Chondrocyte (in vitro differentiated cells): Measurements from ENCODE around the gene SEMA3C. TPM values are rescaled to one million over a fixed set of nuclear protein-coding genes. Genes with fewer than 3 reads are reported as not detected.

Source experiments
- DNase-seq: peaks from one replicate; pipeline ENCODE4 v3.0.0; 2021; ENCODE audit warnings: mixed read lengths, low spot score
- H3K27ac Mint-ChIP-seq: one replicate; pipeline ENCODE4 v1.8.0; 2021; ENCODE audit warnings: mild to moderate bottlenecking, moderate library complexity, mixed read lengths; ENCODE audit not compliant: unreplicated experiment
- H3K27me3 Mint-ChIP-seq: 2 replicates; pipeline ENCODE4 v1.8.0; 2021; ENCODE audit warnings: low read depth, mixed read lengths
- H3K36me3 Mint-ChIP-seq: 2 replicates; pipeline ENCODE4 v1.8.0; 2021; ENCODE audit warnings: low read depth, mixed read lengths
- H3K4me1 Mint-ChIP-seq: 2 replicates; pipeline ENCODE4 v1.8.0; 2021; ENCODE audit warnings: low read depth, mild to moderate bottlenecking, mixed read lengths
- H3K4me3 Mint-ChIP-seq: one replicate; pipeline ENCODE4 v1.8.0; 2021; ENCODE audit warnings: mild to moderate bottlenecking, moderate library complexity, mixed read lengths; ENCODE audit not compliant: unreplicated experiment
- H3K9me3 Mint-ChIP-seq: 2 replicates; pipeline ENCODE4 v1.8.0; 2021; ENCODE audit warnings: low read depth, mixed read lengths
- total RNA-seq: library from RNA; stranded (reverse); gene quantifications from 3 replicates; pipeline ENCODE4 v1.2.1, GENCODE V29; 2021
- TF ChIP-seq, protein P1 (sequence below): fragments of 200-600 bp; sonication (generic); IDR thresholded peaks from 2 replicates; pipeline ENCODE4 v1.5.0; 2021; ENCODE audit warnings: antibody characterized with exemption, mild to moderate bottlenecking, moderate library complexity

Gene SEMA3C
- total RNA-seq, 1 donor from 2014 or later = 80.0 TPM

GRCh38 chr7:80833289-80834268 lies 85.3 kb downstream of the SEMA3C start:
- no peak for DNase-seq
- no peak overlapping the region for H3K4me3 Mint-ChIP-seq
- no peaks in the 10 kb centered on the region for H3K27me3 Mint-ChIP-seq
- no peaks in the 10 kb centered on the region for H3K36me3 Mint-ChIP-seq
- no peak overlapping the region for H3K27ac Mint-ChIP-seq
- TF ChIP-seq, protein P1, sequence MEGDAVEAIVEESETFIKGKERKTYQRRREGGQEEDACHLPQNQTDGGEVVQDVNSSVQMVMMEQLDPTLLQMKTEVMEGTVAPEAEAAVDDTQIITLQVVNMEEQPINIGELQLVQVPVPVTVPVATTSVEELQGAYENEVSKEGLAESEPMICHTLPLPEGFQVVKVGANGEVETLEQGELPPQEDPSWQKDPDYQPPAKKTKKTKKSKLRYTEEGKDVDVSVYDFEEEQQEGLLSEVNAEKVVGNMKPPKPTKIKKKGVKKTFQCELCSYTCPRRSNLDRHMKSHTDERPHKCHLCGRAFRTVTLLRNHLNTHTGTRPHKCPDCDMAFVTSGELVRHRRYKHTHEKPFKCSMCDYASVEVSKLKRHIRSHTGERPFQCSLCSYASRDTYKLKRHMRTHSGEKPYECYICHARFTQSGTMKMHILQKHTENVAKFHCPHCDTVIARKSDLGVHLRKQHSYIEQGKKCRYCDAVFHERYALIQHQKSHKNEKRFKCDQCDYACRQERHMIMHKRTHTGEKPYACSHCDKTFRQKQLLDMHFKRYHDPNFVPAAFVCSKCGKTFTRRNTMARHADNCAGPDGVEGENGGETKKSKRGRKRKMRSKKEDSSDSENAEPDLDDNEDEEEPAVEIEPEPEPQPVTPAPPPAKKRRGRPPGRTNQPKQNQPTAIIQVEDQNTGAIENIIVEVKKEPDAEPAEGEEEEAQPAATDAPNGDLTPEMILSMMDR = no peak
- H3K9me3 Mint-ChIP-seq = no peaks in the 10 kb centered on the region
- H3K4me1 Mint-ChIP-seq = peaks cover 20% of the 10 kb centered on the region

GRCh38 chr7:80832006-80832405 lies 86.8 kb downstream of the SEMA3C start:
- H3K27me3 Mint-ChIP-seq = no peaks in the 10 kb centered on the region
- DNase-seq = no peak
- no peak overlapping the region for H3K27ac Mint-ChIP-seq
- H3K4me3 Mint-ChIP-seq = no peak overlapping the region
- no peaks in the 10 kb centered on the region for H3K9me3 Mint-ChIP-seq
- no peaks in the 10 kb centered on the region for H3K36me3 Mint-ChIP-seq
- H3K4me1 Mint-ChIP-seq = peaks cover 29% of the 10 kb centered on the region
- TF ChIP-seq, protein P1 = no peak

DNA sequence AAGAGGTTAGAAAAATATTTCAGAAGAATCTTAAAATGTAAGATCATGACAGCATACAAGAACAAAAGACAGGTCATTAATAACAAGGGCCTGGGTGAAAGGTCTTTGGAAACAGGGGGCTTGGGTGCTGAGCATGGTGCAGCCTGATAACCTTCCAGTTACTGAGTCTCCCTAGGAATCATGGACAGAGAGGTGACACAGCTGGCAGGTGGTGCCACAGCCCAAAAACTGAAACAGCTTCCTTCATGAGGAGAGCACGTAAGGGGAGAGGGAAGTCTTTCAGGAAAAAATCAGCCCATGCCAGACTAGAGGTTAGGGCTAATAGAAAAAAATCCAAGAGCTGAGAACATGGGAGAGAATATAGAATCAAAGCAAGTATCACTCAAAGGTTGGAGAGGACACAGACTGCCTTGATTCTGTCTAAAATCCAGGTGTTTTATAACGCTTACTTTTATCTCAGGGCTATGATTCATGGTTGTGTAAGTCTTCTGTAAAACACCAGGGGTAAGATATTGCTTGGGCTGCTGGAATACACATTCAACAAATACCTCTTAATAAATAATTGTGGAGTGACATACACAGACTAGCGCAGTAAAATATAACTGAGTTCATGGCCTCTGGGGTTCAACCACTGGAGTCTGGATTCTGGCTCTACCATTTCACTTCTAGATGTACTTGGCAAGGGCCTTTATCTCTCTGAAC lies 88.1 kb downstream of the SEMA3C start:
- TF ChIP-seq, protein P1 = no peak
- no peaks in the 10 kb centered on the region for H3K27me3 Mint-ChIP-seq
- no peaks in the 10 kb centered on the region for H3K9me3 Mint-ChIP-seq
- no peak overlapping the region for H3K27ac Mint-ChIP-seq
- peaks cover 42% of the 10 kb centered on the region for H3K4me1 Mint-ChIP-seq
- H3K36me3 Mint-ChIP-seq = no peaks in the 10 kb centered on the region
- no peak overlapping the region for H3K4me3 Mint-ChIP-seq
- DNase-seq = no peak

GRCh38 chr7:80830010-80830409 lies 88.8 kb downstream of the SEMA3C start:
- Mint-ChIP-seq H3K27me3 (no peaks in the 10 kb centered on the region), H3K36me3 (no peaks in the 10 kb centered on the region), H3K27ac (no peak overlapping the region), H3K4me3 (no peak overlapping the region), H3K9me3 (no peaks in the 10 kb centered on the region), H3K4me1 (peaks cover 49% of the 10 kb centered on the region)
- TF ChIP-seq, protein P1 = no peak
- no peak for DNase-seq

DNA sequence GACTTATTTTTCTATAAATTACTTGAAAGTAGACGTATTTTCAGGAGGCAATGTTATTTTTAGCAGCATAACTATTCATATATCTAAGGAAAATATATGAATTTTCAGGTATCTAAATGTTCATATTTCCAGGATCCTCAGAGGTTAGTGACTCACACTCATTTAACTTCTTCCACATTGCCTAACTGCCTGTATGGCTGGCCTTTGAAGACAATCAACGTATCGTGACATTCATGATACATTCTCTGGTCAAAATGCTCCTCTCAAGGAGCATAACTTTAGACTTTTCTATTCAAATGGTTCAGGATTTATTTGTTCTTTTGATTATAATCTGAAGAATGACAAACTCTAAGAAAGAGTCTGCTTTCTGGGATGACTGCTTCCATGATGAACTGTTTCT lies 89.3 kb downstream of the SEMA3C start:
- TF ChIP-seq, protein P1 = no peak
- Mint-ChIP-seq H3K4me1 (peaks cover 53% of the 10 kb centered on the region), H3K36me3 (no peaks in the 10 kb centered on the region), H3K27ac (no peak overlapping the region), H3K4me3 (no peak overlapping the region), H3K27me3 (no peaks in the 10 kb centered on the region), H3K9me3 (no peaks in the 10 kb centered on the region)
- no peak for DNase-seq
